SKM-1 treated with dmso at 0.1 percent for 144 hours (cell line): ENCODE results near the gene C9orf152.
"Not testable (repeated sequence)": the region's sequence is repeated elsewhere in the genome, so short reads cannot be mapped to it uniquely, and the experiment has no call there.

Experiments used
- DNase-seq: peaks from one replicate; lab custom pipeline; 2025; ENCODE audit not compliant: unreplicated experiment; lab: John Stamatoyannopoulos, UW

The C9orf152 gene

DNA sequence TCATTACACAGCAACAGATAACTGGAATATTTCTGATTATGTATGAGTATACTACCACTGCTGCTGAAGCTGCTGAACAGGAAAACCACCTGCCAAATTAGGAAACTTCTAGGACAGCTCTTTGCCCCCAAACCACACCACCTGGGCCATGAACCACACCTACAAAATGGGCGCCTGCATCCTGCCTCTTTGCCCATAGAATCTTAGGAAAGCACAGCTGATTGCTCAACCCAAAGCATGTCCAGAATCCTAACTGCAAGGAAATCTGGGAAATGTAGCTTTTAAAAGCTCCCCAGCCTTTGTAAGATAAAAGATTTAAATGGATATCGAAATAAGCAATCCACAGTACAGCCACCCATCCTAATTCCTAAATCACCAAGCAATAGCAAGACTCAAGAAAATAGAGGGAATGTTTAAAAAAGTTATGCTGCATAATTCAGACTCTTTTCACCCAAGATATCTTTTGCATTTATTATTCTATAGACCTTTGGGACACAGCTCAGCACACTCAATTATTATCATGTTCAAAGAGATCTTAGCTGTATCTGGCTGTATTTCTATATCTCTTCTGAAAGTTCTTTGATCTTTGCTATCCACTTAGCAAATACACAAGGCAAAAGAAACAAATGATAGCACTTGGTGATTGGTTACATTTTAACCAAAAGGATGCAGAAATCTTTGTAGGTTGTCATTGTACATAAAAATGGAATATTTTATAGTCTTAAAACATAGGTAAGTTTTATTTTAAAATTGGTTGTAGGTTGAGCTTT is 6.8 kb upstream of the C9orf152 start:
- no peak for DNase-seq

DNA sequence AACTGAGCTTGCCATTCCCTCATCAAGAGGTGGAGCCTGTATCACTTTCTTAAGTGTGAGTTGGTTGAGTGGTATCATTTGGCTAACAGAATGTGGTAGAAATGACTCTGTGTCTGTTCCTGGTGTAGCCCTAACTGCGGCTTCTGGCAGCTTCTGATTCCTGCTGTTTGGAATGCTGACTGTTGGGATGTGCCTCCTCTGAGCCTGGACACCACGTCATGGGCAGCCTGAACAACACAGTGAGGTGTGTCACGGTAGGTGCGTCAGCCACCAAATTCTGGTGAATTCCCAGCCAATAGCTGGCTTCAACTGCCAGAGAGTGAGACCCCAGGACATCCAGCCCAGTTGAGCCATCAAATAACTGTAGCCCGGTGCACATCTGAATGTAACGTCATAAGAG is 6.1 kb upstream of the C9orf152 start:
- DNase-seq = no peak

DNA sequence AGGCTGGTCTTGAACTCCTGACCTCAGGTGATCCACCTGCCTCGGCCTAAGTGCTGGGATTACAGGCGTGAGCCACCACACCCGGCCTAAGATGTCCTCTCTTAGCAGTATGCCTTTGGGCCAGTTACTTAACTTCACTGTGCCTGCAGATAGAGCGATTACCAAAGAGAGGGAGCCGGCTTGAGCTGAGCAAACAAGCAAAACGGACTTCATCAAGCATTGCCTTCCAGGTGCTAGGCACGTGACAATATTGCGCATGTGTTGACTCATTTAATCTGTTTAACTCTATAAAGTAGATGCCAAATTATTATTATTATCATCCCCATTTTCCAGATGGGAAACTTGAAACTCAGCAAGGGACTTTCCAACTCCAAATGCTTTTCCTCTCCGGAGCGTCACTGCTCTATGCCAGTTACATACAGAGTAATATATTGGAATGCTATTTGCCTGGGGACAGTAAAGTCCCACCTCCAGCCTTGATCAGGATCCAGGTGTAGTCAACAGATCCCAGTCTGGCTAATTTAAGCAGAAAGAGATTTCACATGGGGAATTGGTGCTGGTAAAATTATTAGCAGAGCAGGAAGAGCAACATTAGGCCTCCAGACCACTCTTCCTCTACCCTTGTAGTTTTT is 5.6 kb upstream of the C9orf152 start:
- no peak for DNase-seq

DNA sequence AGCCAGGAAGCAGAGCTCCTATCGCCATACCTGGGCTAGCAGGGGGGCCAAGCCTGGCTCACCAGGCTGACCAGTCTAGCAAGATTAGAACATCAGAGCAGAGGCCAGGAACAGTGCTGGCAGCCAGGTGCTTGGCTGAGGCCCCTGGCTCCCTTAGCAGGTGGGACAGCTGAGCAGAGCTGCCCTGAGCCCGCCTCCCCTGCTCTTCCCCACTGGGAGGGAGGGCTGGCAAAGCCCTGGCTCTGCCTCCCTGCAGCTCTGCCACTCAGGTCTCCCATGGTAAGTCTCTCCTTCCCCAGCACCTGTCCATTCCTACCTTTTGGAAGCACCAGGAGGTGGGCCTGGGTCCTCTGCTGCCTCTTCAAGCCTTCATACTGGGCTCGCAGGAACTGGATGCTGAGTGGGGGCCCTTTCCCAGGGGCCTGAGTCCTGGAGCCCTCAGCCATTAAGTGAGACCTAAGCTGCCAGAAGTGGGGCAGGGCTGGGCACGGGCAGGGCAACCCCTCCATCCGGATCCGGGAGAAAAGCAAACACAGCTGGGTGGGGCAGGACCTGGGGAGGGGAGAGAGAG is 803 bp downstream of the C9orf152 start:
- DNase-seq = no peak

GRCh38 chr9:110206389-110206788 is 1.6 kb downstream of the C9orf152 start:
- no peak for DNase-seq

DNA sequence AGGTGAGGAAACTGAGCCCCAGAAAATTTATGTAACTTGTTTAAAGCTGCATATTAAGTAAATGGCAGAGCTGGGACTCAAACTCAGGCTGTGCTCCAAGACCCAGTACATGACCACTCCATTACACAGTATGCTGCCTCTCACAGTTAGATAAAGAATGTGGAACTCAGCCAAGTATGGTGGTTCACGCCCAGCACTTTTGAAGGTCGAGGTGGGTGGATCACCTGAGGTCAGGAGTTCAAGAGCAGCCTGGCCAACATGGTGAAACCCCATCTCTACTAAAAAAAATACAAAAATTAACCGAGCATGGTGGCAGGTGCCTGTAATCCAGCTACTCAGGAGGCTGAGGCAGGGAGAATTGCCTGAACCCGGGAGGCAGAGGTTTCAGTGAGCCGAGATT is 2.3 kb downstream of the C9orf152 start:
- DNase-seq = not testable (repeated sequence)

GRCh38 chr9:110202232-110202631 is 5.7 kb downstream of the C9orf152 start:
- no peak for DNase-seq

DNA sequence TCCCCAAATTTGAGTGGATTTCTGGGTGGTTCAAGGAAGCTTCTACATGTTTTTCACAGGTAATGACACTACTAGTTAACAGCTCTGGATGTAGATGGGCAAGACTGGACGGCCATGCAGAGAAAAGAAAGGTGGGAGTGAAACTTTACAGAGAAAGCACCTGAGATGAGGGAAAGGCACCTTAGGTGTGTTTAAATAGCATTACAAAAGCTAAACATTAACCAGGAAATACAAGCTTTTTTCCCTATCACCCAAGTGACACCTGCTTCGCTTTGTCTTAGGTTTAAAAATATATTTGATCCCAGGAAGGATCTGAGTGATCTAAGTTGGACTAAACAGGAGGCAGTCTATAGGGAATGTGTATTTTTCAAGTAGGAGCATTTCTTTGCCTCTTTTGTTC is 8.3 kb downstream of the C9orf152 start:
- DNase-seq = no peak

DNA sequence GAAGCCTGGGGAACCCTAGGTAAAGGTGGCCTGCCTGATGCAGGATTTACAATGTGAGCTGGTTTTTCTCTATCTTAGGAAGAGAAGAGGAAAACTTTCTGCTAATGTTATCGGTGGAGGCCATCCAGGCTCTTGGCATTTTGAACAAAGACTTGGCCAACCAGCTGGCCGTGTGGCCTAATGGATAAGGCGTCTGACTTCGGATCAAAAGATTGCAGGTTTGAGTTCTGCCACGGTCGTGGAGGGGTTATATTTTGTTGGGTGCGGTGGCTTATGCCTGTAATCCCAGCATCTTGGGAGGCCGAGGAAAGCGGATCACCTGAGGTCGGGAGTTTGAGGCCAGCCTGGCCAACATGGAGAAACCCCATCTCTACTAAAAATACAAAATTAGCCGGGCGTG is 9.6 kb downstream of the C9orf152 start:
- DNase-seq = no peak

GRCh38 chr9:110197330-110198187 is 10.4 kb downstream of the C9orf152 start:
- no peak for DNase-seq

GRCh38 chr9:110196084-110196499 is 11.9 kb downstream of the C9orf152 start:
- not testable (repeated sequence) for DNase-seq

DNA sequence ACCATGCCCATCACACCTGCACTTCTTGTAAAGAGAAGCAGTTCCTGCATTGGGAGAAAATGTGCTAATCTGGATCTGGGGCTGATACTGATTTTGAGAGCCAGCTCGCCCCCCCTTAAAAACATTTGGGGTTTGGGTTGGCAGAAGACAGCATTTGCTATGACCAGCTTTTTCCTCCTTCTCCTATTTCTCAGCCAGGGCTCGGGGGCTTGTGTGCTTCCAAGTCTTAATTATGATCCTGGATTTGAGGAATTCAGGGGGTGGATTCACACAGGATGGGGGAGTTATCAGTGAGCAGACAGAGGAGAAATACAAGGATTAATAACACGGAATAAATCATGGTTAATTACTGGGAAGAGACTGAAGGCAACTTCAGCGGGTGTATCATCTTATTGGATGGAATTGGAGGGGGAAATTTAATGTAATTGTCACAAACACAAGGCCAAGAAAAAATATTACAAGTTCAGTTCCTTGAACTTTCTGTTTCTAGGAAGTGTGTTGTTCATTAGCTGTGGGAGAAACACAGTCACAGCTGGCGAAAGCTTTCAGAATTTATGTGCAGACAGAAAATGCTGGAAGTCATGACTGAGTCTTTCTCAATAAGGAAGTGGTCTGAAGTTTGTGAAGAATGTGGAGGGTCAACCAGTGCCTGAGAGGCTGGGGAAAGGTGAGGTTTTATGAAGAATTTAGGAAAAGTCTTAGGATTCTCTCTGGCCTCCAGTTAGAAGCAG is 15.3 kb downstream of the C9orf152 start:
- DNase-seq = no peak

GRCh38 chr9:110191615-110192014 is 16.3 kb downstream of the C9orf152 start:
- DNase-seq = no peak

DNA sequence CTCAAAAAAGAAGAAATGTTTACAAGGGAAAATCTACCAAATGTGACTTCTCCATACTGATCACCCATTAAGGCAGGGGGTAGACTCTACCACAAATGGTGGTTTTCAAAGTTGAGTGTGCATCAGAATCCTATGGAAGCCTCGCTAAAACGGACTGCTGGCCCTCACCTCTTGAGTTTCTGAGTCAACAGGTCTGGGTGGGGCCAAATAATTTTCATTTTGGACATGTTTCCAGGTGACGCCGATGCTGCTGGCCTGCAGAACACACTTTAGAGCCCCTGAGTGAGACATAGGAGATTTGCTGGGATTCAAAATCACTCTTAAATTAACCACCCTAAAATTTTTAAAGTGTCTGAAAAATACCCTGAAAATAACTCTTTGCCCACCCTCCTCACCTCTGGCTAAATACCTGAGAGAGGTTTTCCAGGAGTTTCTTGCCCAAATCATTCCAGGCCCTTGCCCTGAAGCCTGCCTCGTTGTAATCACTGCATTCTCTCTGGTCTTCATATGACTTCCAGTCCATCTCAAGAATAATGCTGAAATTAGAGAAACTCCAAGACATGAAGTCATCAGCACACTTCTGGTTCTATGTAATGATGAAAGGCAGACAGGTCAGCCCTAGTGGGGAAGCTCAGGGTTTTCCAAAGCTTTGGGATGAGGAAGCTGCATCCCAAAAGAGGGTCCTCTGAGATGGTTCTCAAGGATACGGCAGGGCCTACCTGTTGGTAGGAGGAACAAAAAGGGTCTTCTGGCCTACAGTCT is 18.2 kb downstream of the C9orf152 start:
- DNase-seq = no peak

DNA sequence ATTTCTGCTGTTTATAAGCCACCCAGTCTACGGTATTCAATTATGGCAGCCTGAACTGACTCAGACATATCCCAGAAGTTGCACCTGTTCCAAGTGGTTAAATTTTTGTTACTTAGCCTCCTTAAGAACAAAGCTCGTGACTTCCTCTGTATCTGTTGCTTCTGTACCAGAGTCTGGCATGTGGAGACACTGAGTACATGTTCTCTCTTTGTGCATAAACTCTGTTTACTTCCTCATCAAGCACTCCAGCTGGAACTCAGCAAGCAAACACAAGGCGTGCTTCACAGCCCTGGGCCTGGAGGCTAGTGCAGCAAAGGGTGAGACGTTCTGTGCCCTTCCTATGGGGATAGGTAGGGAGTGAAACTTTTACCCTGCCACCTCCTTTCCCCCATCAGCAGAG is 19.0 kb downstream of the C9orf152 start:
- peak; percentile 21 for DNase-seq

- DNase-seq = no peak
Measured at GRCh38 chr9:110188101-110188500, 19.9 kb downstream of the C9orf152 start.

DNA sequence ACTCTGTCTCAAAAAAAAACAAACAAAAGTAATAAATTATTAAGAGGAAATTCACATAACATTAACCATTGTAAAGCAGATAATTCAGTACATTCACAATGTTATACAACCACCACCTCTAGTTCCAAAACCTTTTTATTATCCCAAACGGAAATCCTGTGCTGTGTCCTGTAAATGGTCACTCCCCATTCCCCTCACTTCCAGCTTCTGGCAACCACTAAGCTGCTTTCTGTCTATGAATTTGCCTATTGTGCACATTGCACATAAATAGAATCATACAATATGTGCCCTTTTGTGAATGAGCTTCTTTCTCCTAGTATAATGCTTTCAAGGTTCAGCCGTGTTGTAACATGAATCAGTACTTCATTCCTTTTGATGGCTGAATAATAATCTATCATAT is 20.8 kb downstream of the C9orf152 start:
- DNase-seq = no peak

DNA sequence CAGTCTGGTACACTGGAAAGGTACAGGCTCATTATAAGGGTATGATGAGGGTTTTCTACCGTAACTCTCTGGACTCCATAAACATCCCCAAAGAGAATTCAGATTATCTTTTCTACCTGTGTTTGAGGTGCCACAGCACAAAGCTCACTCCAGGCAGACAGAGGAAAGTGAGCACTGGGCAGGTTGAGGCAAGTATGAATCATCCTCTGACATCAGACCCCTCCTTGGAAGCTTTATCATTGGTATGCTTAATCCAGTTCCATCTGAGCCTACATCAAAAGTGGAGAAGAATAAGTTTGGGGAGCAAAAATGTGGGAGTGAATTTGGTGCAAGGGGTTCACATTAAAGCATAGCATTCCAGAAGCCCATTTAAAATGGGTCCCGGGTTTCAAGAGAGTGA is 21.7 kb downstream of the C9orf152 start:
- DNase-seq = no peak

DNA sequence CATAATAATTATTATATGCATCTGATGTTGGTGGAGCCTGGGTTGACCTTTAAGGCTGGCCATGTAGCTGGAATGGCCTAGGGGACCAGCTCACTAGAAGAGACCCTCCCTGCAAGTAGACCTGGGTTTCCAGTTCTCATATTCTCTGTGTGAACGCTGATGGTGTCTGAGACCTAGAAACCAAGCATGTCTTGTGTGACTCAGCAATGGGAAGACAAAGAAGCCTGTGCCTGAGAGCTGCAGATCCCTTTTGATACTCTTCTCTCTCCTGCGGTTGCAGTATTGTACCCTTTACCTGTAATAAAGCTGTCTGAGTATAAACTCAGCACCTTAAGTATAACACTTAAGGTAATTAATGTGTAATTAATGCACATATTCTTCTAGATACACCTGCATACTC is 22.2 kb downstream of the C9orf152 start:
- no peak for DNase-seq
